ENCODE measurements around the gene PLCG2. TPM values are rescaled to one million over a fixed set of nuclear protein-coding genes. Genes with fewer than 3 reads are reported as not detected.

PLCG2 gene
- total and polyA plus RNA-seq, 12 donors: 2.4 to 18.2 (median 6.2) TPM

DNA sequence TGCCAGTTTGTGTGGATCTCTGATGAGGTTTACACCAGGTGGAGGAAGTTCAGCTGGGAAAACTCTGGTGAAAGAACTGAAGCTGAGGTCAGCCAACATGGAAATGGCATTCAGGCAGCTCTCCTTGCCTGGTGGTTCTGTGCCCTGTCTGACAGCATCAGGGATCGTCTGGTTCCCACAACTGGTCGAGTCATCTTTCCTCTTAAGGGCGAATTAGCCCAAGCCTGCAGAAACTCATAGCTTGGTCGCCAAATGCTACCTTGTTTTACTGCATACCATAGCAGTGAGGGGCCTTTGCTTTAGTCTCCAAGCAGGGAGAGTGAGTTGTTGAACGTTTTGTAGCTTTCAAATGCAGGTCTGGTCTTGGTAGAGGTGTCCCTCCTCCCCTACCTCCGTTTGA is 7.2 kb downstream of the PLCG2 start:
- H3K27me3 ChIP-seq: peaks cover 0 to 7% (median 0%) of the 10 kb centered on the region in 7 donors
- peaks cover 0 to 19% (median 0%) of the 10 kb centered on the region in 9 donors for H3K4me1 ChIP-seq
- ATAC-seq (no peak), DNase-seq (no peak)
- H3K4me3 ChIP-seq: no peak overlapping the region
- TF ChIP-seq CTCF (IDR thresholded peaks at IDR 0.05): no peak
- WGBS, 2 donors: 68% methylated on average over 6 of the region's 6 CpGs
- intact Hi-C loops (cut with DNase I): loop anchor here in 1 of 10 donors (10.0 kb wide), 1 partner anchor 88 kb away; no protein-coding TSS in a partner anchor
- H3K36me3 ChIP-seq: peaks cover 0 to 50% (median 0%) of the 10 kb centered on the region in 9 donors
- no peaks in the 10 kb centered on the region for H3K9me3 ChIP-seq
- H3K27ac ChIP-seq: no peak overlapping the region

DNA sequence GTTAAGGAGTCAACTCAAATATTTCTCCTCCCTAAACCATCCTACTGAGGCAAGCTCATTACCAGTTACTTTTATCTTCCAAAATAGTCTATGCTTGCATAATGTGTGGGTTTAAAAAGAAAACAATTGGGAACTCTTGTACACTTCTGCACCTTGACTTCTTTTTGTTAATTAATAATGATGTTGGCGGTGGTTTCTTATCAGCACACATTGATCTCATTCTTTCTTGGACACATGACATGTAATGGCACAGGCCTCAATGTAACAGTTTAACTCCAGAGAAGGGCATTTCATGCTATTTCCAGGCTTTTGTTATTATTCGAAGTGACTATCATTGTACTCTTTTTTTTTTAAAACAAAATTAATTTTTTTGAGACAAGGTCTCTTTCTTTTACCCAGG is 7.8 kb downstream of the PLCG2 start:
- Histone ChIP-seq H3K36me3 (peaks cover 0 to 53% (median 0%) of the 10 kb centered on the region in 9 donors), H3K9me3 (no peaks in the 10 kb centered on the region), H3K4me3 (no peak overlapping the region), H3K27me3 (peaks cover 0 to 7% (median 0%) of the 10 kb centered on the region in 7 donors), H3K27ac (no peak overlapping the region), H3K4me1 (peaks cover 0 to 19% (median 0%) of the 10 kb centered on the region in 9 donors)
- intact Hi-C loops (cut with DNase I): loop anchor here in 1 of 10 donors (10.0 kb wide), 1 partner anchor 88 kb away; no protein-coding TSS in a partner anchor
- WGBS, 2 donors: 81 to 88% methylated on average over 2 of the region's 2 CpGs
- no peak for ATAC-seq
- no peak for DNase-seq
- no peak for TF ChIP-seq CTCF (IDR thresholded peaks at IDR 0.05)

DNA sequence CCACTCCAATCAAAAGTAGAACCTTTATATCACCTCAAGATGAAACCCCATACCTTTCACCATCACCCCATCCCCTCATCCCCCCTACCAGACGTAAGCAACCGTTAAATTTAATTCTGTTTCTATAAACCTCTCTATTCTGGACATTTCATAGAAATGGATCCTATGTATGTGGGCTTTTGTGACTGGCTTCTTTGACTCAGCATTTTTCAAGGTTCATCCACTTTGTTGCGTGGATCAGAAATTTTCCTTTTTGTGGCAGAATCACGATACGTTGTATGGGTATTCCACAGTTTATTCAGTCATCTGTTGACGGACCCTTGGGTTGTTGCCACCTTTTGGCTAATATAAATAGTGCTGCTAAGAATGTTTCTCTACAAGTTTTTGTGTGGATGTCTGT is 8.6 kb downstream of the PLCG2 start:
- Histone ChIP-seq H3K36me3 (peaks cover 0 to 55% (median 0%) of the 10 kb centered on the region in 9 donors), H3K4me3 (no peak overlapping the region), H3K27ac (no peak overlapping the region), H3K27me3 (peaks cover 0 to 4% (median 0%) of the 10 kb centered on the region in 7 donors), H3K4me1 (peaks cover 0 to 19% (median 0%) of the 10 kb centered on the region in 9 donors), H3K9me3 (no peaks in the 10 kb centered on the region)
- TF ChIP-seq CTCF (IDR thresholded peaks at IDR 0.05): no peak
- no peak for ATAC-seq
- no peak for DNase-seq
- intact Hi-C loops (cut with DNase I): loop anchor here in 1 of 10 donors (10.0 kb wide), 1 partner anchor 87 kb away; no protein-coding TSS in a partner anchor
- 78 to 84% methylated on average over 6 of the region's 6 CpGs for WGBS, 2 donors

DNA sequence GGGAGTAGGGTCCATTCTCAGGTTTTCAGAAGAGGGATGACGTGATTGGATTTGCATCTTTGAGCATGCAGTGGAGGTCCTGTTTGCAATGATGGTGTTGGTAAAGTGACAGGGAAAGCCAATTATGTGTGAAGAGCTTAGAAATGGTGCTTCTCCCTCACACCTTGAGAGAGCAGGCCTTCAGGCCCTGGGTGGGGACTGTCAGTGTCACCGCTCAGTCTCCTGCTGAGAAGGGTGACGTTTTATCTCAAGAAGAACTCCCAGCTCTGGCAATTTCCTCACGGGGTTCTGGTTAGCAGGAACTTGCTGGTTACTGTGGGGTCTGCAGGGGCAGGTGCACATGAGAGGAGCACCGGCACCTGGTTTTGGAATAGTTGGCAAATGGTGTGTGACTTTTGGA is 11.2 kb downstream of the PLCG2 start:
- intact Hi-C loops (cut with DNase I): no loop called here
- no peak for ATAC-seq
- no peak overlapping the region for H3K4me3 ChIP-seq

More for the DNA sequence above, 11.2 kb downstream of the PLCG2 start:
- H3K9me3 ChIP-seq: no peaks in the 10 kb centered on the region
- no peak overlapping the region for H3K27ac ChIP-seq
- no peaks in the 10 kb centered on the region for H3K4me1 ChIP-seq
- no peak for DNase-seq
- H3K27me3 ChIP-seq: peaks cover 0 to 2% (median 0%) of the 10 kb centered on the region in 7 donors
- peaks cover 0 to 55% (median 0%) of the 10 kb centered on the region in 9 donors for H3K36me3 ChIP-seq
- TF ChIP-seq CTCF (IDR thresholded peaks at IDR 0.05): no peak
- 73 to 90% methylated on average over 5 of the region's 5 CpGs for WGBS, 2 donors

All from heart right ventricle (tissue), 16 donors.